K562 (cell line): ENCODE results near the gene COL10A1. TPM values are rescaled to one million over a fixed set of nuclear protein-coding genes. Genes with fewer than 3 reads are reported as not detected.

Experiments used
- ARNT ChIP-seq, 2 experiments: fragments of 450-650 bp; IDR thresholded peaks; 2 replicates each; pipeline ENCODE4 v1.6.1; 2016; ENCODE audit warnings: mild to moderate bottlenecking in 1 of 2
- ASH1L ChIP-seq: fragments of 450-650 bp; IDR thresholded peaks from 2 replicates; pipeline ENCODE4 v1.6.1; 2018; ENCODE audit warnings: borderline replicate concordance, mild to moderate bottlenecking, low read depth; ENCODE audit not compliant: partially characterized antibody
- CREB1 ChIP-seq, 2 experiments: sonication (generic) in 1 of 2; formaldehyde crosslinking in 1 of 2; IDR thresholded peaks; 2 replicates each; pipeline versions ENCODE4 v1.6.1 to v1.8.0; 2012 to 2022; ENCODE audit warnings: inconsistent platforms in 1 of 2, mild to moderate bottlenecking in 1 of 2, missing genetic modification reagents in 1 of 2, moderate library complexity in 1 of 2
- ESRRA ChIP-seq: fragments of 450-650 bp; IDR thresholded peaks from 2 replicates; pipeline ENCODE4 v1.6.1; 2014; ENCODE audit warnings: low read depth, mild to moderate bottlenecking, moderate library complexity, borderline replicate concordance
- GABPB2 ChIP-seq: fragments of 250-450 bp; sonication (Bioruptor Pico); conservative IDR thresholded peaks from 2 replicates; pipeline ENCODE4 v1.5.1; 2021; ENCODE audit warnings: mild to moderate bottlenecking
- HDAC2 ChIP-seq: fragments of 450-650 bp; IDR thresholded peaks from 2 replicates; pipeline ENCODE4 v1.6.1; 2016; ENCODE audit warnings: mild to moderate bottlenecking
- HNRNPK ChIP-seq: fragments of 200-400 bp; formaldehyde crosslinking; IDR thresholded peaks from one replicate; pipeline ENCODE4 v1.6.1; 2018; ENCODE audit warnings: mild to moderate bottlenecking, low read depth, low read length; ENCODE audit not compliant: poor library complexity, severe bottlenecking
- KAT8 ChIP-seq: fragments of 450-650 bp; IDR thresholded peaks from 2 replicates; pipeline ENCODE4 v1.6.1; 2016; ENCODE audit warnings: low read depth, mild to moderate bottlenecking
- L3MBTL2 ChIP-seq: fragments of 450-650 bp; IDR thresholded peaks from 2 replicates; pipeline ENCODE4 v1.6.1; 2016; ENCODE audit warnings: mild to moderate bottlenecking, moderate library complexity
- SAFB ChIP-seq: fragments of 200-400 bp; formaldehyde crosslinking; IDR thresholded peaks from 2 replicates; pipeline ENCODE4 v1.6.1; 2017; ENCODE audit warnings: low read depth, low read length, borderline replicate concordance
- SMARCE1 ChIP-seq: fragments of 450-650 bp; IDR thresholded peaks from 2 replicates; pipeline ENCODE4 v1.7.1; 2016; ENCODE audit warnings: mild to moderate bottlenecking
- SP2 ChIP-seq: IDR thresholded peaks from 2 replicates; pipeline ENCODE4 v1.6.1; 2011; ENCODE audit warnings: mild to moderate bottlenecking, low read depth, low read length, moderate library complexity; ENCODE audit not compliant: poor library complexity, severe bottlenecking; ENCODE audit errors: extremely low read depth
- TCF3 ChIP-seq: sonication (generic); formaldehyde crosslinking; IDR thresholded peaks from 2 replicates; pipeline ENCODE4 v1.4.0; 2020; ENCODE audit warnings: mild to moderate bottlenecking, missing genetic modification reagents
- TFAM ChIP-seq: fragments of 250-450 bp; sonication (Bioruptor Pico); conservative IDR thresholded peaks from 2 replicates; pipeline ENCODE4 v1.5.0; 2021; ENCODE audit warnings: mild to moderate bottlenecking, moderate library complexity
- ZNF217 ChIP-seq: sonication (generic); formaldehyde crosslinking; IDR thresholded peaks from 2 replicates; pipeline ENCODE4 v1.8.0; 2022; ENCODE audit warnings: mild to moderate bottlenecking, missing genetic modification reagents
- ZNF77 ChIP-seq: fragments of 250-450 bp; sonication (Bioruptor Pico); IDR thresholded peaks from 2 replicates; pipeline ENCODE4 v1.5.0; 2020
- polyA plus RNA-seq, 8 experiments: library from polyadenylated mRNA; depleted of rRNA in 4 of 8; stranded (reverse) in 5 of 8; unstranded in 3 of 8; fragments of >200 nt; fragmentation: Nextera tagmentation in 2 of 8; fragmentation: Illumina TruSeq in 1 of 8; extraction: Ambion mirVana in 2 of 8; extraction: Trizol in 1 of 8; gene quantifications; 2 replicates each; pipeline versions ENCODE4 v1.2.1 to v1.2.3, GENCODE V29; 2011 to 2014; ENCODE audit warnings: inconsistent platforms in 1 of 8, missing spikeins in 1 of 8
- total RNA-seq, 7 experiments: library from RNA; depleted of rRNA in 6 of 7; stranded (reverse); fragments of >200 nt in 6 of 7; fragmentation: Illumina TruSeq in 2 of 7; extraction: Trizol in 2 of 7; gene quantifications; 2 replicates each; pipeline versions ENCODE4 v1.2.1 to v1.2.3, GENCODE V29; 2011 to 2021; ENCODE audit warnings: low replicate concordance in 1 of 7
- TF ChIP-seq, protein P1 (sequence below): sonication (generic); formaldehyde crosslinking; IDR thresholded peaks from 2 replicates; pipeline ENCODE4 v1.8.1; 2022; ENCODE audit warnings: missing genetic modification reagents
- TF ChIP-seq, protein P2 (sequence below): fragments of 450-650 bp; formaldehyde crosslinking; IDR thresholded peaks from 2 replicates; pipeline ENCODE4 v1.4.0; 2020; ENCODE audit warnings: mild to moderate bottlenecking, moderate library complexity
- TF ChIP-seq, protein P3 (sequence below): fragments of 450-650 bp; IDR thresholded peaks from 2 replicates; pipeline ENCODE4 v1.6.1; 2016; ENCODE audit warnings: mild to moderate bottlenecking
- TF ChIP-seq, protein P4 (sequence below): fragments of 250-450 bp; sonication (Bioruptor Pico); IDR thresholded peaks from 2 replicates; pipeline ENCODE4 v1.8.0; 2021; ENCODE audit warnings: mild to moderate bottlenecking, moderate library complexity
- TF ChIP-seq, protein P5 (sequence below): fragments of 250-450 bp; sonication (Bioruptor Pico); IDR thresholded peaks from 2 replicates; pipeline ENCODE4 v1.8.0; 2021; ENCODE audit warnings: moderate library complexity, mild to moderate bottlenecking, inconsistent platforms

The COL10A1 gene
- total and polyA plus RNA-seq, 9 of the 15 experiments (the other 6 are each of a cell fraction or from before 2014, with no cell fraction given): 0.06 to 0.08 TPM; not detected in 7

DNA sequence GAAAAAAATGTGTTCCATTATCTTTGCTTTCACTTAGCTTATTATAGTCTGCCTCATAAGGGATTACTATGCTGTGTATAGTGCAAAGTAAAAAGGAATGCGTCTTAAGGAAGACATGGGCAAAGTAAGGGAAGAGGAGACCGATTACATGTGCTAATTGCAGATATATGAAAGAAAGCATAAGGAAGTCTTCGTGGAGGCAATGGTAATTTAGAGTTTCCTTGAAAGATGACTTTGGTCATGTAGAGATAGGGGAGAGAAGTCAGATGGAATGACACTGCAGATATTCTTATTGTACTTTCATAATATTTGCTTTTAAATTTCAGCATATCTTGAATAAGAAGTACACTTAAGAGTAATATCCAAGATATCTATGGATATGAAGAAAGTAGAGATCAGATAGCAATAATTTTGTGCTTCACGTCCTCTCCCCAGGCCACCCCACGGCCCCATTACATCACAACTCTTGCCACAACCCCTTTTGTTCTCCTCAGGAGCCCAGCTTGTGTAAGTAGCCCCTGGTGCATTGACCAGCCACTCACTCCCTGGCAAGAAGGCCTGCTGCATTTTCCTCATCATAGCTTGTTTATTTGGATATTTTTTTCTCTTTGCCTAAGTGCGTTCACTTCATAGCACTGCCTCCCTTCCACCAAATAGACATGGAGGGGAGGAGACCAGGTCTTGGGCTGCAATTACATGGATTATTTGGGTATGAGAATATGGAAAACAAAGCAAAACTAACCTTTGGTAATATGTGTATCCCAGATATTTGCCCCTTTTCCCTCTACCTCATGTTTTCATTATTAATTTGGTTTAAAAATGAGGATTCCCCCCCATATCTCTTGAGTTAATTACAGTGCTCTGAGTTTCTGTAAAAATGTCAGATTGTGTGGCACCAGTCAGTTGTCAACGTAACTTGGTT, 30.7 kb upstream of the COL10A1 start (continued):
- TF ChIP-seq, protein P1, sequence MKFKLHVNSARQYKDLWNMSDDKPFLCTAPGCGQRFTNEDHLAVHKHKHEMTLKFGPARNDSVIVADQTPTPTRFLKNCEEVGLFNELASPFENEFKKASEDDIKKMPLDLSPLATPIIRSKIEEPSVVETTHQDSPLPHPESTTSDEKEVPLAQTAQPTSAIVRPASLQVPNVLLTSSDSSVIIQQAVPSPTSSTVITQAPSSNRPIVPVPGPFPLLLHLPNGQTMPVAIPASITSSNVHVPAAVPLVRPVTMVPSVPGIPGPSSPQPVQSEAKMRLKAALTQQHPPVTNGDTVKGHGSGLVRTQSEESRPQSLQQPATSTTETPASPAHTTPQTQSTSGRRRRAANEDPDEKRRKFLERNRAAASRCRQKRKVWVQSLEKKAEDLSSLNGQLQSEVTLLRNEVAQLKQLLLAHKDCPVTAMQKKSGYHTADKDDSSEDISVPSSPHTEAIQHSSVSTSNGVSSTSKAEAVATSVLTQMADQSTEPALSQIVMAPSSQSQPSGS (CRISPR knock-in tag): no peak
- no peak for TF ChIP-seq HNRNPK
- TF ChIP-seq ASH1L: no peak
- TF ChIP-seq, protein P2, sequence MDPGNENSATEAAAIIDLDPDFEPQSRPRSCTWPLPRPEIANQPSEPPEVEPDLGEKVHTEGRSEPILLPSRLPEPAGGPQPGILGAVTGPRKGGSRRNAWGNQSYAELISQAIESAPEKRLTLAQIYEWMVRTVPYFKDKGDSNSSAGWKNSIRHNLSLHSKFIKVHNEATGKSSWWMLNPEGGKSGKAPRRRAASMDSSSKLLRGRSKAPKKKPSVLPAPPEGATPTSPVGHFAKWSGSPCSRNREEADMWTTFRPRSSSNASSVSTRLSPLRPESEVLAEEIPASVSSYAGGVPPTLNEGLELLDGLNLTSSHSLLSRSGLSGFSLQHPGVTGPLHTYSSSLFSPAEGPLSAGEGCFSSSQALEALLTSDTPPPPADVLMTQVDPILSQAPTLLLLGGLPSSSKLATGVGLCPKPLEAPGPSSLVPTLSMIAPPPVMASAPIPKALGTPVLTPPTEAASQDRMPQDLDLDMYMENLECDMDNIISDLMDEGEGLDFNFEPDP (CRISPR knock-in tag): no peak
- peak in 1 of 2 experiments; percentile 64; a peak in 1 of 4 replicates for TF ChIP-seq ARNT (IDR thresholded peaks at IDR 0.05)
- TF ChIP-seq, protein P3, sequence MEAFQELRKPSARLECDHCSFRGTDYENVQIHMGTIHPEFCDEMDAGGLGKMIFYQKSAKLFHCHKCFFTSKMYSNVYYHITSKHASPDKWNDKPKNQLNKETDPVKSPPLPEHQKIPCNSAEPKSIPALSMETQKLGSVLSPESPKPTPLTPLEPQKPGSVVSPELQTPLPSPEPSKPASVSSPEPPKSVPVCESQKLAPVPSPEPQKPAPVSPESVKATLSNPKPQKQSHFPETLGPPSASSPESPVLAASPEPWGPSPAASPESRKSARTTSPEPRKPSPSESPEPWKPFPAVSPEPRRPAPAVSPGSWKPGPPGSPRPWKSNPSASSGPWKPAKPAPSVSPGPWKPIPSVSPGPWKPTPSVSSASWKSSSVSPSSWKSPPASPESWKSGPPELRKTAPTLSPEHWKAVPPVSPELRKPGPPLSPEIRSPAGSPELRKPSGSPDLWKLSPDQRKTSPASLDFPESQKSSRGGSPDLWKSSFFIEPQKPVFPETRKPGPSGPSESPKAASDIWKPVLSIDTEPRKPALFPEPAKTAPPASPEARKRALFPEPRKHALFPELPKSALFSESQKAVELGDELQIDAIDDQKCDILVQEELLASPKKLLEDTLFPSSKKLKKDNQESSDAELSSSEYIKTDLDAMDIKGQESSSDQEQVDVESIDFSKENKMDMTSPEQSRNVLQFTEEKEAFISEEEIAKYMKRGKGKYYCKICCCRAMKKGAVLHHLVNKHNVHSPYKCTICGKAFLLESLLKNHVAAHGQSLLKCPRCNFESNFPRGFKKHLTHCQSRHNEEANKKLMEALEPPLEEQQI: peak; percentile 78
- no peak for TF ChIP-seq ZNF77
- TF ChIP-seq SMARCE1: peak; percentile 71; the same call in 1 of the 2 replicates
- no peak for TF ChIP-seq CREB1 (IDR thresholded peaks at IDR 0.05)
- TF ChIP-seq CREB1 (CRISPR knock-in tag; IDR thresholded peaks at IDR 0.05): no peak
- no peak for TF ChIP-seq SP2
- TF ChIP-seq ESRRA: peak; percentile 64; the same call in 1 of the 2 replicates
- peak; percentile 65; the same call in 1 of the 2 replicates for TF ChIP-seq L3MBTL2
- no peak for TF ChIP-seq SAFB
- TF ChIP-seq ZNF217 (CRISPR knock-in tag): no peak
- TF ChIP-seq KAT8: no peak
- peak; percentile 75; the same call in 1 of the 2 replicates for TF ChIP-seq HDAC2
- TF ChIP-seq, protein P4, sequence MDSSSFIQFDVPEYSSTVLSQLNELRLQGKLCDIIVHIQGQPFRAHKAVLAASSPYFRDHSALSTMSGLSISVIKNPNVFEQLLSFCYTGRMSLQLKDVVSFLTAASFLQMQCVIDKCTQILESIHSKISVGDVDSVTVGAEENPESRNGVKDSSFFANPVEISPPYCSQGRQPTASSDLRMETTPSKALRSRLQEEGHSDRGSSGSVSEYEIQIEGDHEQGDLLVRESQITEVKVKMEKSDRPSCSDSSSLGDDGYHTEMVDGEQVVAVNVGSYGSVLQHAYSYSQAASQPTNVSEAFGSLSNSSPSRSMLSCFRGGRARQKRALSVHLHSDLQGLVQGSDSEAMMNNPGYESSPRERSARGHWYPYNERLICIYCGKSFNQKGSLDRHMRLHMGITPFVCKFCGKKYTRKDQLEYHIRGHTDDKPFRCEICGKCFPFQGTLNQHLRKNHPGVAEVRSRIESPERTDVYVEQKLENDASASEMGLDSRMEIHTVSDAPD (CRISPR knock-in tag): no peak
- TF ChIP-seq, protein P5, sequence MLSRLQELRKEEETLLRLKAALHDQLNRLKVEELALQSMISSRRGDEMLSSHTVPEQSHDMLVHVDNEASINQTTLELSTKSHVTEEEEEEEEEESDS (CRISPR knock-in tag): no peak
- TF ChIP-seq GABPB2: no peak
- peak; percentile 69; the same call in 1 of the 2 replicates for TF ChIP-seq TCF3 (CRISPR knock-in tag)
- TF ChIP-seq TFAM (CRISPR knock-in tag): no peak
